ENCODE results near the gene TMEM18. TPM values are rescaled to one million over a fixed set of nuclear protein-coding genes. Genes with fewer than 3 reads are reported as not detected.

TMEM18 gene
- total RNA-seq, 1 experiment from 2014 or later: 30.7 TPM

GRCh38 chr2:618005-618404, 59.2 kb downstream of the TMEM18 start:
- Mint-ChIP-seq H3K4me3 (no peak overlapping the region), H3K9me3 (peaks cover 2 to 4% of the 10 kb centered on the region in 2 experiments; a peak in 4 of 5 replicates), H3K27me3 (ENCODE audit: low read depth) (peaks cover 1% of the 10 kb centered on the region; the same call in 1 of the 2 replicates), H3K4me1 (no peaks in the 10 kb centered on the region), H3K36me3 (ENCODE audit: insufficient read depth in 1 of 3, low read depth in 3 of 3) (no peaks in the 10 kb centered on the region), H3K27ac (no peak overlapping the region)
- Histone ChIP-seq H3K23ac (ENCODE audit: insufficient read length, low read depth, low read length) (no peak overlapping the region), H2BK120ac (ENCODE audit: low read depth, low read length, poor library complexity, severe bottlenecking) (no peak overlapping the region), H2BK20ac (ENCODE audit: low read depth, low read length, poor library complexity, severe bottlenecking) (no peak overlapping the region), H4K20me1 (ENCODE audit: control insufficient read depth, insufficient read depth, insufficient read length) (no peaks in the 10 kb centered on the region), H3K56ac (ENCODE audit: insufficient read length, low read depth, low read length) (no peak overlapping the region), H3K27ac (ENCODE audit: insufficient read length, low read depth, low read length) (no peak overlapping the region), H3K27me3 (ENCODE audit: insufficient read depth, low read length) (no peaks in the 10 kb centered on the region), H2BK15ac (ENCODE audit: low read depth, low read length) (no peak overlapping the region), H3K4ac (ENCODE audit: low read depth, low read length) (no peak overlapping the region), H4K91ac (ENCODE audit: insufficient read length, low read depth, low read length) (no peak overlapping the region), H3K4me2 (ENCODE audit: insufficient read depth, insufficient read length, low read length) (no peak overlapping the region), H3T11ph (ENCODE audit: low read length) (no peak overlapping the region), H2AFZ (ENCODE audit: low read length) (no peak overlapping the region), H3K79me2 (ENCODE audit: insufficient read depth, low read length) (no peaks in the 10 kb centered on the region), H2AK5ac (ENCODE audit: insufficient read length, low read length) (no peak overlapping the region), H2BK5ac (ENCODE audit: insufficient read length, low read length) (no peak overlapping the region), H3K9me3 (ENCODE audit: control insufficient read depth, low read depth, low read length) (no peaks in the 10 kb centered on the region), H4K8ac (replicated peaks; ENCODE audit: insufficient read length, low read depth, low read length) (no peak overlapping the region), H3K14ac (ENCODE audit: insufficient read depth, low read length) (no peak overlapping the region), H3K79me1 (ENCODE audit: insufficient read depth, low read depth, low read length, poor library complexity, severe bottlenecking) (no peaks in the 10 kb centered on the region), H3K18ac (ENCODE audit: insufficient read length, low read depth, low read length) (no peak overlapping the region), H3K9ac (ENCODE audit: extremely low read depth, insufficient read length, low read length) (no peak overlapping the region), H2BK12ac (ENCODE audit: insufficient read length, low read depth, low read length) (no peak overlapping the region), H4K5ac (ENCODE audit: insufficient read length, low read depth, low read length) (no peak overlapping the region), H3K23me2 (ENCODE audit: insufficient read length, low read depth, low read length, poor library complexity, severe bottlenecking) (no peaks in the 10 kb centered on the region), H3K4me1 (ENCODE audit: insufficient read depth, low read length) (no peaks in the 10 kb centered on the region)
- TF ChIP-seq CTCF (conservative IDR thresholded peaks at IDR 0.05): no peak
- no CpG with 5 or more reads among the region's 3 CpGs for WGBS (ENCODE audit: extremely low coverage, insufficient read length, low lambda C conversion rate)
- no peak for DNase-seq
